Measurements from ENCODE around the gene LONP1.

The LONP1 gene

GRCh38 chr19:5714816-5715215 lies 5.1 kb downstream of the LONP1 start:
- no peak for TF ChIP-seq CTCF (IDR thresholded peaks at IDR 0.05; ENCODE audit: low read depth, low read length)
- Histone ChIP-seq H3K36me3 (peaks cover 63% of the 10 kb centered on the region), H3K4me3 (ENCODE audit: low read depth, low read length) (no peak overlapping the region), H3K27me3 (no peaks in the 10 kb centered on the region), H3K4me1 (no peaks in the 10 kb centered on the region), H3K9me3 (no peaks in the 10 kb centered on the region)
- no peak for DNase-seq

GRCh38 chr19:5713228-5713627 lies 6.7 kb downstream of the LONP1 start:
- Histone ChIP-seq H3K27me3 (no peaks in the 10 kb centered on the region), H3K4me1 (no peaks in the 10 kb centered on the region), H3K9me3 (no peaks in the 10 kb centered on the region), H3K36me3 (peaks cover 75% of the 10 kb centered on the region), H3K4me3 (ENCODE audit: low read depth, low read length) (no peak overlapping the region)
- no peak for DNase-seq
- no peak for TF ChIP-seq CTCF (IDR thresholded peaks at IDR 0.05; ENCODE audit: low read depth, low read length)

GRCh38 chr19:5711713-5712161 lies 8.2 kb downstream of the LONP1 start:
- Histone ChIP-seq H3K36me3 (peaks cover 76% of the 10 kb centered on the region), H3K4me3 (ENCODE audit: low read depth, low read length) (no peak overlapping the region), H3K9me3 (no peaks in the 10 kb centered on the region), H3K4me1 (no peaks in the 10 kb centered on the region), H3K27me3 (no peaks in the 10 kb centered on the region)
- DNase-seq: no peak
- no peak for TF ChIP-seq CTCF (IDR thresholded peaks at IDR 0.05; ENCODE audit: low read depth, low read length)

DNA sequence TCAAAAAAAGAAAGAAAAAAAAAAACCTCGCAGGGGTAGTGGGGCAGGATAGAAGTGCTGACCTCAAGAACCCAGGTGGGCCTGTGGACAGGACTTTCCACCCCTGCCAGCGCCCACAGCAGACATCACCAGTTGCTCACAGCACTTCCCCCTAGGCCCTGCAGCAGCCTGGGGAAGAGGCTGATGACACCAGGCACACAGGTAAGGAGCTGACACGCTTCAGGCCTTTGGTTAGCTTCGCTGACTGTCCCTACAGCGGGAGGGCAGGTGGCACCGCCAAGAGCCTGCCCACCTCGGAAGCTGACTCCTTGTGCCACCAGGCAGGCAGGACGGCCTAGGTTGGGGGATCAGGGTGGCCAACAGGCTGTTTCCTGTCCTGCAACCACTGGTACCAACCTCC lies 8.9 kb downstream of the LONP1 start:
- Histone ChIP-seq H3K36me3 (peaks cover 83% of the 10 kb centered on the region), H3K4me1 (no peaks in the 10 kb centered on the region), H3K4me3 (ENCODE audit: low read depth, low read length) (no peak overlapping the region), H3K27me3 (no peaks in the 10 kb centered on the region), H3K9me3 (no peaks in the 10 kb centered on the region)
- no peak for TF ChIP-seq CTCF (IDR thresholded peaks at IDR 0.05; ENCODE audit: low read depth, low read length)
- no peak for DNase-seq

DNA sequence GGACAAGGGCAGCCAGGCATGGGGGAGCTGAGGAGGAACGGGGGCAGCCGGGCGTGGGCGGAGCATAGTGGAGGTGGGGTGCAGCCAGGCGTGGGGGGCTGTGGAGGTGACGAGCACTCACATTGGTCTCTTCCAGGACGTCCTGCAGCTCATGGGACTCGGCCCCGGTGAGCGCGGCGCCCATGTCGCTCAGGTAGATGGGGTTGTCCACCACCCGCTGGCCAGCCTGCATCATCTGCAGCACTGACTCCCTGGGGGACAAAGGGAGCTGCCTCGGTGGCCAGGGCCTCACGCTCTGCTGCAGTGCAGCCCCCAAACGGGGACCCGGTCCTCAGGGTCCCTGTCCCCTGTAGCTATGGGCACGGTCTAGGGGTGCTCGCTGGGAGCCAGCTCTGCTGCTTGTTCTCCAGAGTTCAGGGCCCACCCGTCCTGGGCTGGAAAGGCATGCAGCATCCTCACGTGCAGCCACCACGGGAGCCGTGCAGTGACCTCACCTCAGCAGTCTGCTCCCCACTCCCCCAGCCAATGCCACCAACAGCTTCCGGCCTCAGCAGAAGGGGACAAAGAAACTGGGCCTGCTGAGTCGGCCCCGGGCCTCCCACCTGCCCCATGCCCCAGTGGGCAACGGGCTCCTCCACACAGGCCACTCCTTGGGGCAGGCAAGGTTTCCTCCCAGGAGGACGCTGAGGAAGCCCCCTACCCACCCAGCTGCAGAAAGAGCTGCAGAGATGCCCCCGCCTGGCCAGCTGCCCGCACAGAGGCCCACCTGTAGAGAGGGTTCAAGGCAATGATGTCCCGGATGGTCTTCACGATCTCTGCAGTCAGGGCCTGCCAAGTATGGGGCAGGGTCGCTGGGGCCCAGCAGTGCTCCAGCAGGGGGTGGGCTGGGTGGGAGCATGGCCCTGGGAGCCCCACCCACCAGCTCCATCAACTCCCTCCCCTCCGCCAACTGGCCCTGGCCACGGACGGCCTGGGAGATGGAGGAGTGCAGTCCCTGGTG lies 12.1 kb downstream of the LONP1 start:
- no peak for TF ChIP-seq CTCF (IDR thresholded peaks at IDR 0.05; ENCODE audit: low read depth, low read length)
- Histone ChIP-seq H3K27me3 (no peaks in the 10 kb centered on the region), H3K36me3 (peaks cover 95% of the 10 kb centered on the region), H3K9me3 (no peaks in the 10 kb centered on the region), H3K4me3 (ENCODE audit: low read depth, low read length) (no peak overlapping the region), H3K4me1 (no peaks in the 10 kb centered on the region)
- DNase-seq: no peak
